NCI-H1417 treated with DMSO at 0.1 percent for 48 hours (cell line): Measurements from ENCODE around the gene BRSK2.

Experiments
- DNase-seq: peaks from one replicate; lab custom pipeline; 2025; lab: John Stamatoyannopoulos, UW

Gene BRSK2

DNA sequence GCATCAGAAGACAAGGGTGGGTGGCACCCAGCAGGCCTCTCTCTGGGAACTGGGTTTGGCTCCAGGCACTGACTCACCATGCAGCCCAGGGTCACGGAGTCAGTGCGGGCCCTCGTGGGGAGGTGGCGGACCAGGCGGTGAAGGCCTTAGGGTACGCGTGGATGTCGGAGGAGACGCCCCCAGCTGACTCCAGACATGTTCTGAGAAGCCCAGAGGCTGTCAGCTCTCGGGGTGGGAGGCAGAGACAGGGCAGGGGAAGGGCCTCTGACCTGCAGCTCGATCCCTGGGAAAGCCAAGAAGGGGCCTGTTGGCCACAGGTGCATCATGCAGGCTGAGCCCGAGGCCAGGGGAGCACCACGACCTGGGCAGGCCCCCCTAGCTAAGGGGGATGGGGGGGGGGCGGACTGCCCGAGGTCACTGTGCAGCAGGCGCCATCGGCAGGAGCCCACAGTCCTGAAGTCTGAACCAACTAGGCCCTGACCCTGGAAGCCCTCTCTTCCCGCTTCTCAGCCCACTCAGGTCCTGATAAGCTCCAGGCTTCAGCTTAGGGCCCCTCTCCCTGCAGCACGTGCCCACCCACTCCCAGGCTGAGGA lies 78.8 kb downstream of the BRSK2 start:
- no peak for DNase-seq

DNA sequence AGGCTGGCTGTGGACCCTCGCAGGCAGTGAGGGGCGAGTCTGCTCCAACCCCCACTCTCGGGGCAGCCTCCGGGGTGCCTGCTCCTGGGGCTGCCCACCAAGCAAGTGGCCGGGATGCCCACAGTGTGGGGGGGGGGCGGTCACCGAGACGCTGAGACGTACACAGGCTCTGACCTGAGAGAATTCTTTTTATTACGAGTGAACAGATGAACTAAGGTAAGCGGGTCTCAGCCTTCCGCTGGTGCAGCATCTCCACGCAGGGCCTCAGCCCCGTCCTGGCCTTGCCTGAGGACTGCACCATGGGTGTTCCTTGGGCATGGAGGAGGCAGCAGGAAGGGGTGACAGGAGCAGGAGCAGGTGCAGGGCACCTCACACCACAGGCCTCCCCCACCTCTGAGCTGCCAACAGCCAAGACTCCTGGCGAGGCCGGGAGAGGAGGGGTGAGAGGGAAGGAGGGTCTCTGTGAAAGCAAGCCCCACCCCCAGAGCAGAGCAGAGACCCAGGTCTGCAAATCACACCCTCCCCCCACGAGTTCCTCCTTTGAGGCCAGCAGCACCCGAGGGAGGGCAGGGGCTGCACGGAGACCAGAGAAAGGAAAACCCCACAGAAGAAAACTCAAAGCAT lies 79.7 kb downstream of the BRSK2 start:
- DNase-seq: no peak

DNA sequence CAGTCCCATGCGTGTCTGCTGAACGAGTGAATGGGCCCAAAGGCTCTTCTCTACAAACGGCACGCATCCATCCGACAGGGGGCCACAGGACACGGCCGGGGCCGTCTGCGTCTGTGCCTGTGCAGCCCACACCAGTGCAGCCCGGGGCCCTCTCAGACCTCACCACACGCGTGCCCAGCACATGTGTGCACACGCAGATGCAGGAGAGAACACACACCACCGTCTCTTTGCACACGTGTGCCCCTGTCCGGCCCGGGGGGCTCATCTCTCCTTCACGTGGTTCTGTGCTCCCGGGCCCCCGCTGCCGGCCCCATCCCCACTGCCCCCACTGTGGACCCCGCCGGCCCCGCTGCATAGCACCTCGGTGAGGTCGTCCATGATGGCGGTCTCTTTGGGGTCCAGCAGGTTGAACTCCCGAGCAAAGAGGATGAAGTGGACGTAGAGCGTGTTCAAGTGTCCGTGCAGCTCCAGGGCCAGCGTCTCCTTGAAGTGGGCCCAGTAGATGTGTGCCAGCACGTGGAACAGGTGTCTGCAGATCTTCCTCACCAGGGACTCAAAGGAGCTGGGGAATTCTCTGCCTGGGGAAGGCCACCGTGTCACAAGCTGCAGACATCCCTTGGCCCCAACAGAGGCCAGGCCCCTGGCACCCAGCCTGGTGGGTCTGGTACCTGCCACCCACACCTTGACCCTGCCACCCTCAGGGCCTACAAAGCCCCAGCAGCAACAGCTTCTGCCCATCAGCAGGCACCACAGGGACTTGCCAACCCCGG lies 80.4 kb downstream of the BRSK2 start:
- DNase-seq: no peak

DNA sequence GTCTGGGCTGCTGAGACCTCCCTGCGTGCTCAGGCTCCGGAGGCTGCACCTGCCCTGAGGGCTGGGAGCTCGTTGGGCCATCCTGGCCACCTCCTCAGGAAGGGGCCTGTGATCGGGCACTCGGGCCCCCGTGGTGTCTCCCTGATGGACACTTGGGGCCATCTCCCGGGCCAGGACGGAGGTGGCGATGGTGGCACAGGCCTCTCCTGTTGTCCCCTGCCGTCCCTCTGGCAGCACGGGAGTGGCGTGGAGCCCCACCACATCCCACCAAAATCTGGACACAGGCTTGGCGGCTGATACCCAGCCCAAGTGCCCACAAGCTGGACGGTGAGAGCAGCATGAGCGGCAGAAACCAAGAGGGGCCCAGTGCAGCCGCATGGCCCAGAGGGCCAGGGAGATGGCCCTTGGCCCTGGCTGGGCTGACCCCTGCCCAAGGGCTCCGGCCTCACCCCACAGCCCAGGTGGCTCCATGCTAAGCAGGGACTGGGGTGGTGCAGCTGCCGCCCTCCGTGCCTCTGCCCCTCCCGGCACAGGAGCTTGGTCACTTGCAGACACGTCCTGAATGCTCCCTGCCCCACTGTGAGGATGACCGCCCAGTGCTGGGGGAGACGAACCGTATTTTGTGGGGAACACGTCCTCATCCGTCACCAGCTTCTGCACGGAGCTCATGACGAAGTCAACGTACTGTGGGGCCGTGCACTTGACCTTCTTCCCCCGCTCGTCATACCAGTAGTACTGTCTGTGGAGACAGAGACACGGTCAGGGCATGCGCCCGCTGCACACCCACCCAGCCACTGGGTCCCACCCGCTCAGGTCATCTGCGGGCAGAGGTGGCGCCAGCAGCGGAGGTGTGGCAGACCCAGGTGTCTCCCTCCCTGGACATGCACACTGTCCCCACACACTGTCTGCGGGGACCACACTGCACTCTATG lies 81.2 kb downstream of the BRSK2 start:
- DNase-seq: no peak

DNA sequence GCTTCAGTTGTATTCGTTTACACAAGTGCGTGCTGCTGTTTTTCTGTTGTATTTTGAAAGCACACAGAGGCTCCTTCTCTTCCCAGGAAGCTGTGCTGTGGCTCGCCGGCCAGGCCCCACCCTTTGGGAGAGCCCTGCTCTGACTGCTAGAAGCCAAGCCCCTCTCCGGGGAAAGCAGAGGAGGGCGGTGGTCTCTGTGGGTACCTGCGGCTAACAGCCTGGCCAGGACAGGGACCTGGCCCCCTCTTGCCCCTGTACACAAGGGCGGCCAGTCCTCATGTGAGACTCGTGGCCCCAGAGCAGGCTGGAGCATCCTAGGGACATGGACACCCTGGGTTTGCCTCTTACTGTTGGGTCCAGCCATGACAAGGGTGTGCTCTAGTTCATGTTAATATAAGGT lies 82.0 kb downstream of the BRSK2 start:
- no peak for DNase-seq

DNA sequence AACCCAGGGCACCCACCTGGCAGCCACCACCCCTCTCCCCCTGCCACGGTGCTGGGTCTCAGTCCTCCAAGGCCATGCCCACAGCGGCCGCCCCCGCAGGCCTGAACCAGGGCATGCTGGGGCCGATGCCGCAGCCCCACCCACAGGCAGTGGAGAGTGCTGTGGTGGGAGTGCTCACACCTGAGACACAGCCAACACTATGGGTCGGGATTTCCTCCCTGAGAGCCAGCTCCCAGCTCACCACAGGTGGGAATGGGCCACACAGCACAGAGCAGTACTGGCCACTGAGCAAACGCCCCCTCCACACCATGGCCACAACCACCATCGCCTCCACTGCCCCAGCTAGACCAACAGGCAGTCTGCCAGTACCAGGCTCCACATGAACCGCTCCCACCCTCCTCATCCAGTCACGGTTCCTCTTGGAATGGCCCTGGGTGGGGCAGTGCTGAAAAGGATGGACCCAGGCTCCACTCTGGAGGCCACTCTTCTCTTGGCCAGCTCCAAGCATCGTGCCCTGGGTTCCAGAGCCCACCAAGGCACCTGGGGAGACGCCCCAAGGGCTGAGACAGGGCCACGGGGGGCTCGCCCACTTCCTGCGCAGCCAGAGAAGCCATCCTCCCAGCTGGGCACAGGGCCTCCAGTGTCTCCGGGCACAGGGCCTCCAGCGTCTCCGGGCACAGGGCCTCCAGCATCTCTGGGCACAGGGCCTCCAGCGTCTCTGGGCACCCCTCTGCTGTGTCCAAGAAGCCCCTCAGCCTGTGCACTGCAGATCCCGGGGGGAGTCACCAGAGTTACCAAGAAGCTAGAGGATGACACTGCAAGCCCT lies 82.7 kb downstream of the BRSK2 start:
- DNase-seq: no peak

DNA sequence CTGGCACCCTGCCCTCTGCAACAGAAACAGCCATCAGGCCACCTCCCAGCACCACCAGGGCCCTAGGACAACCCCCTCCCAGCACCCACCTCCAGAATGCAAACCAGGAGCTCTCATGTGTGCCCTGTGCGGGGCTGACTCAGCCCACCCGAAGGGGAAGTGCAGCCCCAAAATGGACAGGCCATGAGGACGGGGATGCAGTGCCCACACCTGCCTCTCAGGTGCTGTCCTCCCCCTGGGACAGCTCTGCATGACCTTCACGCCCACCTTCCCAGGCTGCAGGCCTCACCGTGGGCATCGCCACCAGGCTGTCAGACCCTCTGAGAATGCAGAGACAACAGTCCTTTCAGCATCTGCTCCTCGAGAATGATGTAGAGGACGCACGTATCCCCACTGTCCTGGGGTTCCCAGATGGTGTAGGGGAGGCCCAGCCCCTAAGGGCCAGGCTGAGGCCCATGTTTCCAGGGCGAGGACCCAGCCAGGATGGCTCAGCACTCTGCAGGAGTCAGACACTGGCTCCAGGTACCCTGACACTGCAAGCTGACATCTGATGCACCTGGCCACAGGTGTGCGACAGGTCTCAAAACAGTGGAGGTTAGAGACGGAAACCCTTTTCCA lies 83.4 kb downstream of the BRSK2 start:
- DNase-seq: no peak

DNA sequence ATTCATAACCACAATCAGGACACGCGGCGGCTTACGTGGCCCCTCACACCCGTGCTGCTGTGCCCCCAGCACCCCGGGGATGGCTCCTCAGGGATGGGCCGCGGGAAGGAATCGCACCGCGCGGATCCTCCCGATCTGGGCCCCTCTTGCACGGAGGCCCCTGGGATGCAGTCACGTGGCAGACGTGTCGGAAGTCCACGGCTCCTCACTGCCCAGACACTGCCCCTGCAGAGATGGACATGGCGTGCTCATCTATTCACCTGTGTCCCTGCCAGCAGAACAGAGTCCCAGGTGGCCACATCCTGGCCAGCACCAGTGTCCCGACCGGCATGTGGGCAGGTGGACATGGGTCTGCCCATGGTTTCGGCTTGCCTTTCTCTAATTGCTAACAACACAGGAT lies 84.1 kb downstream of the BRSK2 start:
- DNase-seq: no peak

DNA sequence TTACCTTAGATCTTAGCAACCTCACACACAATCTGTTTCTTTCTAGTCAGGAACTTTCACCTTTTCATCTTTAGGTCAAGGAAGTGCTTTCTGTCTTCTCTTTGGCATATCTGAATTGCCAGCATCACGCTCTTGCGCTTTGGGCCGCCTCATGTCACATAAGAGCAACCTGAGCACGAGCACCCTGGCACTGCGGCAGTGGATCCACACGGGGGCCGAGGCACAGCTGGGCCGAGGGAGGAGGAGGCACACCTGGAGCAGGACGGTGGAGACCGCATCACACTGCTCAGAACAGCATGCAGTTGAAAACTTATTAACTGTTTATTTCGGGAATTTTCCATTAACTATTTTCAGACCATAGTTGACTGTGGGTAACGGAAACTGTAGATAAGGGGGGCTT lies 86.1 kb downstream of the BRSK2 start:
- DNase-seq: no peak

DNA sequence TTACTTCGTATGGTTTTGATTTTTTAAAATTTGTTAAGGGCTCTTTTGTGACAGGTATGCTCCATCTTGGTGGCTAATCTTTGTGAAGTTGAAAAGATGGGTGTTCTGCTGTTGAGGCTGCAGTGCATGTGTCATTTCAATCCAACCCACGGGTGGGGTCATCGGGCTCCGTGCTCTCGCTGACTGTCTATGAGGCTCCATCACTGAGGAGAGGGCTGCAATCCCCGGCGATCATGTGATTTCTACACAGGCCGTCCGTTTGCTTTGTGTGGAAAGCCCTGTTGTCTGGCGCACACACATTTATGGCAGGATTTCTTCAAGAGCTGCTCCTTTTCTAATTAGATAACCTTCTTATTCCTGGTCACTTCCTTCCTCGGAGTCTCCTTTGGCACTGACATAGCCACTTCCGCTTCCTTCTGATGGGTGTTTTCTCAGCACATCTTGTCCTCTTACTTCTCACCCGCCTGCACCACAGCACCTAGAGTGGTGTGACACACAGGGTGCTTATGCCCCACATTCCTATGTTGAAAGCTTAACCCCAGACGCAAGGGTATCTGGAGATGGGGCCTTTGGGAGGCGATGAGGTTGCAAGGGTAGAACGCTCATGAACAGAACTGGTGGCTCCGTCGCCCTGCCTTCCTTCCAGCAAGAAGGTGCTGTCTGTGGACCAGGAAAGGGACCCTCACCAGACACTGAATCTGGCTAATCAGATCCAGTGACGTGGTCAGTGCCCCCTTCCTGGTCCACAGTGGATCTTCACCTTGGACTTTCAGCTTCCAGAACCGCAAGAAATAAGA lies 87.4 kb downstream of the BRSK2 start:
- no peak for DNase-seq

DNA sequence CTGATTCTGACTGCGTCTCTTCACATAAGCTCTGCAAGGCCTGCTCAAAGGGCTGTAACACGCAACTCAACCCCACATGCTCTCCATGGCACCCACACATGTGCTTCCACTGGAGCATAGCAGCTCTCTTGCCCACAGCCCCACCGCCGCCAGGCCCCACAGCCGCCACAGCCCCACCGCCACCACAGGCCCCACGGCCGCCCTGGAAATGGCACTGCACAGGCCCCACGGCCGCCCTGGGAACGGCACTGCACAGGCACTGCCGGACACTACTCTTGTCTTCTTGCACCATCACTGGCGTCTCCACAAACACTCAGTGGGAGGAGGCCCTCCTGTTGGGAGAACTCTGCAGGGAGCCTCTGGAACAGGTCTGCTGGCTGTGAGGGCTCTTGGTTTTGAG lies 88.3 kb downstream of the BRSK2 start:
- DNase-seq: no peak

DNA sequence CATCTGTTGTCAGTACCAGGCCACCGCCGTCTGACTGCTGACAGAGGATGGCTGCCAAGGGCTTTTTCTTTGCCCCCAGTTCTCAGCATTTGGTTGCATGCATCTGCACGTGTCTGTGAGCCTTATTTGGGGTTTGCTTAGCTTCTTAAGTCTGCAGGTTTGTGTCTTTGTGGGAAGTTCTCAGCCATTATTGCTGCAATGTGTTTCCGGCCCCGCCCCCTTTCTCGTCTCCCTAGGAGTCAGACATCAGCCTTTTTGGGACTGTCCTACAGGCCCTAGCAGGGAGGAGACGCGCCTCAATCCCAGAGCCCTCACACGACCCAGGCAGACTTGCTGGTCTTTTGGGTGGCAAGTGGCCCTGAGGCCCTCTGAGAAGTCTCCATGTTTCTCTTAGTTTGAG lies 88.8 kb downstream of the BRSK2 start:
- no peak for DNase-seq

DNA sequence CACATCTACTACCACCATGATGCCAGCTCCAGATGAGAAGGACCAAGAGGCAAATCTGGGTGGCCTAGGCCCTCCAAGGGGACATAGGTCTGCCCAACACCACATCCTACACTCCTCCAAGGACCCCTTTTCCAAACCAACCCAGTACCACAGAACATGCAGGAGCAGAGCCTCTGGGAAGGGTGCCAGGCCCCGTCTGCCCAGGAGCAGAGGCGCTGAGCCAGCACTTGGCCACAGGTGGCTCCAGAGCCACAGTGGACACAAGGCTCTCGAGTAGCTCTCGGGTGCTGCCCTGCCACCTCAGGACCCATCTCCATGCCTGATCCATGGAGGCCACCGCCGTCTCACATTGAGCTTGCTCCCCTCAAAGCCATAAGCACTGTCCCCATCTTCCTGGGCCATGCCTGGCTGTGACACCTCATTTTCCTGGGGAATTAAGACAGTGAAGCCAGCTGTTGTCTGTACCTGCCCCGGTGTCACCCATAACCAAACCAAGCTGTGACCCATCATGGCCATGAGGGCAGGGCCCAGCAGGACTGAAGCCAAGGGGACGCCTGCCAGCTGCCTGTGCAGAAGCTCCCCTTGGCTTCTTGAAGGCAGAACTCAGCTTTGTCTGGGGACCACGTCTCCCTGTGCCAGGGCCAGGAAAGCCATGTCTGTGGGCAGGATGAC lies 89.4 kb downstream of the BRSK2 start:
- DNase-seq: no peak

DNA sequence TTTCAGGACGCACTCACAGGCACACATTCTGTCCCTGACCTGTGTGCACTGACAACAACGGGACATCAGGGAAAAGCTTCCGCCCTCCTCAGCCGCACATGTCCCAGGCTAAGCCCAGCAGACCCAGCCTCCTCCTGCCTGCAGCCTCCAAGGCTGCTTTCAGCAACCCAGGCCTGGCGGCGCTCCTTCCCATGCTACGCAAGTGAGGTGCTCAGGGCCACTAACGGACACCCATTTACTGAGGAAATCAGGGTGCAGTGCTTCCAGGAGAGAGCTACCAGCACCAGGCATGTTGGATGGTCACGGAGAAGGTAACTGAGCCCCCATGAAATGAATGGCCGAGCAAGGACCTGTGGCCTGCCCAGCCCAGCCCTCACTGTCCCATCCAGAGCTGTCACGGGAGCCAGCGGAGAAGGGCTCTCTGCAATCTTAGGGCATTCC lies 90.0 kb downstream of the BRSK2 start:
- no peak for DNase-seq

DNA sequence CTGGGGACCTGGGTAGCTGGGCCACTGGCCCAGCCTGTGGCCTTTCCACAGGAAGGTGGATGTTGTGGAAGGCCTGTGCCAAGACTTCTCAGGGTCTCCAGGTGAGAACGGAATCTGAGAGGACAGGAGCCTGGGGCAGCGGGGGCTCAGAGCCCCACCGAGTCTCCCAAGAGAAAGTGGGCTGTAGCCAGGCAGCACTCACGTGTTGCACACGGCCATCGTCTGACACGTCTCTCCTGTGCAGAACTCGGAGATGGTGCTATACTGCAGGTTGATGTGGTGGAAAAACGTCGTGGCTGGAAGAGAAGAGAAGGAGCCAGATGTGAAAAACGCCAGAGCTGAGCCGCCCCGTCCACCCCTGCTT lies 90.4 kb downstream of the BRSK2 start:
- DNase-seq: no peak

DNA sequence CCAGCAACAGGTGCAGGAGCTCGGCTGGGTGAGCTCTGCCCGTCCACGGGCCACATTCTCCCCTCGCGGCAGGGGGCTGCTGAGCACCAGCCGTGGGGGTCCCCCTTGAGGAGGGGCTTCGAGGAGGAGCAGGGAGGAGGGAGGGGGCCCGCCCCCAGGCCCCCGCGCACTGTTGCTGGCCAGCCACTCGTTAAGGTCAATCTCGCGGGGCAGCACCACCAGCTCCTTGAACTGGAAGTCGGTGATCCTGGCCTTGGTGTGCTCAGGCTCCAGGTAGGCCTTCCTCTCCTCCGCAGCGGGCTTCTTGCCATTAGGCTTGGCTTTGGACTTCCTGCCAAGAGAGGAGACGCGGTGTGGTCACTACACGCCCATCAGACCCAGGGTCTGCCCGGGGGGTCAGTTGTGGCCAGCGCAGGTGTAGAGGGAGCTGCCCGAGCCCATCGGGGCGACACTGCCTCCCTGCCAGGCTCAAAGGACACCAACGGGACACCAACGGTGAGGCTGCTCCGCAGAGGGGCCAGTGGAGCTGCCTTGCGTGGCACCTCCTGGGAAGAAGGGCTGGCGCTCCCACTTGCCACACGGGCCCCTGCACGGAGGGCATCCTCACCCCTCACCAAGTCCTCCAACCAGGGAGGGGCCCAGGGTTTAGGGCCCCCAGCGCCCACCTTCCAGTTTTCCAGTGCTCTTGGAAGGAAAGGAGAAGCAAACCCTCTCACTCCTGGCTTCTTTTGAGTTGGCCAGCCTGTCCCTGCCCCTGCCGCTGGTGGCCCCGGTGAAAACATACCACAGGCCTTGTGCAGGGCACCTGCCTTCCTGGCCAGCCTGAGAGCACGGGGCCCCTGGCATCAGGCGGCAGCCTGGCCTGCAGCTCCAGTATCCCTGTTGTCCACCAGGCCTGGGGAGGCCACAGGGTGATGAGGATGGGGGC lies 91.1 kb downstream of the BRSK2 start:
- no peak for DNase-seq

DNA sequence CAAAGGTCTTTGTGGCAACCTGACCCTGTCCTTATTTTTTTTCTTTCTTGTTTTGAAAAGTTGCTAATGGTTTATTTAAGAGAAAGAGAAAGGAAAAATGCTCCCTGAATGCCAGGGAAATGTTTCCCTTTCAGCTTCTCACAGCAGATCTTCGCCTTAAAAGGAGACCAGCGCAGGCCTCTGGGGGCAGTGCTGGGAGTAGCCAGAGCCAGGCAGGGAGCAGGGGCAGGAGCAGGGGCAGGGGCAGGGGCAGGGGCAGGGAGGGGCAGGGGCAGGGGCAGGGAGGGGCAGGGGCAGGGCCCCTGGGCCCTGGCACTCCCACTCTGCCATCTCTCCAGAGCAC lies 91.7 kb downstream of the BRSK2 start:
- no peak for DNase-seq

DNA sequence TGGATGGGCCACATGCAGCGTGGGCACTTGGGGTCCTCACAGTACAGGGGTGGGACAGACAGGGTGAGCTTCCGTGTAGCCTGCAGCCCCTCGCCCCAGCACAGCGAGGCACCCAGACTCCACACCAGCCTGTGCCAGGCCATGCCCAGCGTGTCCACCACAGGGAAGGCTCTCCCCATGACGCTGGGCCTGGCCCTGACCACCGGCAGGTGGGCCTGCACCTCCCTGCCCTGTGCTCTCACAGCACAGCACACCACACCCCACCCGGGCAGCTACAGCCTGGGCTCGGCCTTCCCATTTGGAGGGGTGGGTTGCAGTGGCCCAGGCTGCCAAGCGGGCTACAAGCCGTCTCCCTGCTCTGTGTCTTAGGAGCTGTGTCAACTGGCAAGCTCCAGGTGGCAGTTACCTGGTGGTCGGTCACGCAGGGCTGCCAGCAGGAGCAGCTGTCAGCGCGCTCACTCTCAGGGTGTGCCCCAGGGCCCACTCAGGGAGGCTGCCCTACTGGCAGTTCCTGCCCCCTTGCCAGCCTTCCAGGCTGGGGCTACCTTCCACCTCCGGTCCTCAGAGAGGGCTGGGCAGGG lies 92.2 kb downstream of the BRSK2 start:
- DNase-seq: no peak
